Fibroblast of lung (primary cell): Measurements from ENCODE around the gene FAM209B. TPM values are rescaled to one million over a fixed set of nuclear protein-coding genes. Genes with fewer than 3 reads are reported as not detected.
"Not testable (repeated sequence)": the region's sequence is repeated elsewhere in the genome, so short reads cannot be mapped to it uniquely, and the experiment has no call there.

Experiments used
- DNase-seq, 2 donors: peaks; one replicate each; pipeline versions ENCODE4 v3.0.0 to v3.0.0-alpha.2; 2010; ENCODE audit warnings: low read depth in 2 of 2
- H2AFZ ChIP-seq: 2 replicates; pipeline ENCODE4 v1.5.1; 2012; ENCODE audit warnings: low read length, control low read depth, inconsistent platforms
- H3K27ac ChIP-seq: 2 replicates; pipeline ENCODE4 v1.5.1; 2011; ENCODE audit warnings: low read length, control low read depth; ENCODE audit not compliant: insufficient read depth
- H3K27me3 ChIP-seq: 2 replicates; pipeline ENCODE4 v1.5.1; 2011; ENCODE audit warnings: mild to moderate bottlenecking, low read length; ENCODE audit not compliant: control insufficient read depth, insufficient read depth
- H3K36me3 ChIP-seq: 2 replicates; pipeline ENCODE4 v1.5.1; 2011; ENCODE audit warnings: low read length; ENCODE audit not compliant: control insufficient read depth, insufficient read depth
- H3K4me1 ChIP-seq: 2 replicates; pipeline ENCODE4 v1.5.1; 2011; ENCODE audit warnings: low read length; ENCODE audit not compliant: control insufficient read depth, insufficient read depth; ENCODE audit errors: extremely low read depth
- H3K4me2 ChIP-seq: 2 replicates; pipeline ENCODE4 v1.5.1; 2011; ENCODE audit warnings: low read length, control low read depth; ENCODE audit not compliant: insufficient read depth; ENCODE audit errors: extremely low read depth
- H3K4me3 ChIP-seq, 4 experiments: fragments of 200-600 bp in 1 of 4; sonication (generic) in 1 of 4; replicated peaks in 1 of 4; 2 replicates each; pipeline ENCODE4 v1.5.1; 2011 to 2016; ENCODE audit warnings: low read length in 4 of 4, low read depth in 3 of 4, mild to moderate bottlenecking in 3 of 4, control low read depth in 2 of 4, inconsistent platforms in 1 of 4, mixed read lengths in 1 of 4; ENCODE audit not compliant: insufficient read depth in 1 of 4; ENCODE audit errors: control extremely low read depth in 1 of 4
- H3K79me2 ChIP-seq: 2 replicates; pipeline ENCODE4 v1.5.1; 2012; ENCODE audit warnings: mild to moderate bottlenecking, low read length, inconsistent platforms; ENCODE audit not compliant: control insufficient read depth, insufficient read depth
- H3K9ac ChIP-seq: 2 replicates; pipeline ENCODE4 v1.5.1; 2011; ENCODE audit warnings: mild to moderate bottlenecking, low read length, control low read depth; ENCODE audit not compliant: insufficient read depth
- H3K9me3 ChIP-seq: 2 replicates; pipeline ENCODE4 v1.5.1; 2012; ENCODE audit warnings: low read depth, low read length; ENCODE audit not compliant: control insufficient read depth, insufficient read depth
- H4K20me1 ChIP-seq: 2 replicates; pipeline ENCODE4 v1.5.1; 2011; ENCODE audit warnings: low read length; ENCODE audit not compliant: control insufficient read depth, insufficient read depth; ENCODE audit errors: extremely low read depth
- EZH2 ChIP-seq: IDR thresholded peaks from 2 replicates; pipeline ENCODE4 v1.5.1; 2012; ENCODE audit warnings: low read length, control low read depth, mild to moderate bottlenecking; ENCODE audit errors: missing control alignments
- polyA plus RNA-seq, 2 donors: library from polyadenylated mRNA; depleted of rRNA in 1 of 2; stranded (reverse) in 1 of 2; unstranded in 1 of 2; fragments of >200 nt; gene quantifications; 2 replicates each; pipeline ENCODE4 v1.2.1, GENCODE V29; 2011 to 2012; ENCODE audit warnings: missing spikeins in 1 of 2
- total RNA-seq: library from RNA; depleted of rRNA; stranded (reverse); fragments of >200 nt; gene quantifications from 2 replicates; pipeline ENCODE4 v1.2.1, GENCODE V29; 2014
- TF ChIP-seq, protein P1 (sequence below), 2 donors: IDR thresholded peaks in 1 of 2; conservative IDR thresholded peaks in 1 of 2; 1 replicate in 1 of 2; 2 replicates in 1 of 2; pipeline ENCODE4 v1.5.1; 2011 to 2012; ENCODE audit warnings: low read length in 2 of 2, control low read depth in 1 of 2, inconsistent platforms in 1 of 2, low read depth in 1 of 2, mild to moderate bottlenecking in 1 of 2

The FAM209B gene
- total and polyA plus RNA-seq, 2 donors (not counting 1 experiment from before 2014, with no cell fraction given): 0.18 TPM; not detected in 1

GRCh38 chr20:56522311-56522710, 10.7 kb upstream of the FAM209B start:
- no peak for DNase-seq
- H3K9ac ChIP-seq: no peak overlapping the region
- H2AFZ ChIP-seq: no peak overlapping the region
- H3K9me3 ChIP-seq: no peaks in the 10 kb centered on the region
- no peak overlapping the region for H3K4me2 ChIP-seq
- H3K36me3 ChIP-seq: peaks cover 2% of the 10 kb centered on the region
- H3K27me3 ChIP-seq: no peaks in the 10 kb centered on the region
- H3K4me3 ChIP-seq: no peak overlapping the region
- no peak overlapping the region for H3K27ac ChIP-seq
- H3K4me1 ChIP-seq: no peaks in the 10 kb centered on the region
- no peaks in the 10 kb centered on the region for H4K20me1 ChIP-seq
- no peaks in the 10 kb centered on the region for H3K79me2 ChIP-seq
- TF ChIP-seq, protein P1, sequence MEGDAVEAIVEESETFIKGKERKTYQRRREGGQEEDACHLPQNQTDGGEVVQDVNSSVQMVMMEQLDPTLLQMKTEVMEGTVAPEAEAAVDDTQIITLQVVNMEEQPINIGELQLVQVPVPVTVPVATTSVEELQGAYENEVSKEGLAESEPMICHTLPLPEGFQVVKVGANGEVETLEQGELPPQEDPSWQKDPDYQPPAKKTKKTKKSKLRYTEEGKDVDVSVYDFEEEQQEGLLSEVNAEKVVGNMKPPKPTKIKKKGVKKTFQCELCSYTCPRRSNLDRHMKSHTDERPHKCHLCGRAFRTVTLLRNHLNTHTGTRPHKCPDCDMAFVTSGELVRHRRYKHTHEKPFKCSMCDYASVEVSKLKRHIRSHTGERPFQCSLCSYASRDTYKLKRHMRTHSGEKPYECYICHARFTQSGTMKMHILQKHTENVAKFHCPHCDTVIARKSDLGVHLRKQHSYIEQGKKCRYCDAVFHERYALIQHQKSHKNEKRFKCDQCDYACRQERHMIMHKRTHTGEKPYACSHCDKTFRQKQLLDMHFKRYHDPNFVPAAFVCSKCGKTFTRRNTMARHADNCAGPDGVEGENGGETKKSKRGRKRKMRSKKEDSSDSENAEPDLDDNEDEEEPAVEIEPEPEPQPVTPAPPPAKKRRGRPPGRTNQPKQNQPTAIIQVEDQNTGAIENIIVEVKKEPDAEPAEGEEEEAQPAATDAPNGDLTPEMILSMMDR (conservative IDR thresholded peaks at IDR 0.05 in 1 of 2, IDR thresholded peaks at IDR 0.05 in 1 of 2; ENCODE audit: low read depth in 1 of 2, low read length in 2 of 2): no peak
- no peak for TF ChIP-seq EZH2

- H3K4me2 ChIP-seq, H3K36me3 ChIP-seq, H2AFZ ChIP-seq, H3K79me2 ChIP-seq, H4K20me1 ChIP-seq, H3K27me3 ChIP-seq, H3K4me3 ChIP-seq, DNase-seq, H3K9ac ChIP-seq, H3K9me3 ChIP-seq, H3K27ac ChIP-seq, H3K4me1 ChIP-seq: not testable (repeated sequence)
Measured at GRCh38 chr20:56524444-56524843, 8.6 kb upstream of the FAM209B start, which contains the start of gene FAM209A. Gene FAM209A (plus strand): TSS chr20:56524744. CDS start chr20:56524809, 65 bp downstream.

- Histone ChIP-seq H2AFZ (no peak overlapping the region), H3K4me1 (no peaks in the 10 kb centered on the region), H3K27ac (no peak overlapping the region), H3K9ac (no peak overlapping the region), H3K9me3 (no peaks in the 10 kb centered on the region), H3K36me3 (no peaks in the 10 kb centered on the region), H3K27me3 (no peaks in the 10 kb centered on the region), H4K20me1 (no peaks in the 10 kb centered on the region), H3K79me2 (no peaks in the 10 kb centered on the region), H3K4me2 (no peak overlapping the region), H3K4me3 (no peak overlapping the region)
- no peak for DNase-seq
- no peak for TF ChIP-seq EZH2
Measured at GRCh38 chr20:56527521-56527920, 5.5 kb upstream of the FAM209B start.

DNA sequence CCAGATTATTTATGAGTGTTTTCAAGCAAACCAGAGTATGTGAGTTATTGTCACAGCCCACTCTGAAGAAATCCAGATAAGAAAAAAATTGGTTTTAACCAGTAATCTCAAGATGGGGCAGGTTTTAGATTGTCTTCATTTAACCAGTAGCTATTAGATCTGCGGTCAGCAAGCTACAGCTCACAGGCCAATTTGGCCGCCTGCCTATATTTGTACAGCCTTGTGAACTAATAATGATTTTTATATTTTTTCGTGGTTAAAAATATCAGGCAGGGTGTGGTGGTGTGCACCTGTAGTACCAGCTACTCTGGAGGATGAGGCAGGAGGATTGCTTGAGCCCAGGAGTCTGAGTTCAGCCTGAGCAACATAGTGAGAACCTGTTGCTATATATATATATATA, 5.0 kb downstream of the FAM209B start:
- DNase-seq: no peak
- no peaks in the 10 kb centered on the region for H3K79me2 ChIP-seq
- H3K36me3 ChIP-seq: no peaks in the 10 kb centered on the region
- H3K27ac ChIP-seq: no peak overlapping the region
- no peaks in the 10 kb centered on the region for H3K9me3 ChIP-seq
- H3K27me3 ChIP-seq: no peaks in the 10 kb centered on the region
- H3K4me1 ChIP-seq: no peaks in the 10 kb centered on the region
- H3K4me3 ChIP-seq: no peak overlapping the region
- no peak overlapping the region for H2AFZ ChIP-seq
- H3K4me2 ChIP-seq: no peak overlapping the region
- TF ChIP-seq, protein P1 (conservative IDR thresholded peaks at IDR 0.05 in 1 of 2, IDR thresholded peaks at IDR 0.05 in 1 of 2; ENCODE audit: low read depth in 1 of 2, low read length in 2 of 2): no peak
- TF ChIP-seq EZH2: no peak
- no peak overlapping the region for H3K9ac ChIP-seq
- no peaks in the 10 kb centered on the region for H4K20me1 ChIP-seq
